Measurements from ENCODE around the gene TBX15.

DNA sequence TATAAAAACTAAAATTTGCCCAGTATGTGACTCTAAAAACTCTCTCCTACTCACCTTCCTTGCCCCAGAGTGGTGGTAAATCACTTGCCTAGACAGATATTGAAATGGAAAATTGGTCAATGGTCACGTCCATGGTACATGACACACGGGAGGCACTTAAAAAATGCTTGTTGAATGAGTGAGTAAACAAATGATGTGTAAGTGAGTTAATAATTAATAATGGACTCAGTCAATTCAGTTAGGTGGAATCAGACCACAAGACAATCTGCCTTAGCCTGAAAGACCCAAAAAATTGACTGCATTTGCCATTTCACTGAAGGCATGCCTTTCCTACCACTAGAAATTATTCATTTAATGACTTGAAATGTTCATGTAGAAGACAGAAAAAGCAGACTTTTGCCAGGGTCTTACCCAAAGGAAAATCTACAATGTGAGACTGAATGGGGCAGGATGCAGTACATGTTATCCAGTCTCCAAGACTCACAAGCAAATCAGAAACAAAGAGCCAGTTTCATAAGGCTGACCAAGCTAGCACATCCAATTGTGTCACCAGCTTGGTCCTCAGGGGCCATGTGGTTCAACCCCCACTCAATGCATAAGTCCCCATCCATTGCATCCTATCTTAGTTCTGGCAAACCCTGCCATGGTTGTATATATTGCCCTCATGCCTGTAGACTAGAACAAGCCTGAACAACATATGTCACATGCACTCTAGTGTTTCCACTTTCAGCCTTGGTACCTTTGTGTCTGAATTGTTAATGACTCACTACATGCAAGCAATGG lies 73.6 kb downstream of the TBX15 start:
- TF ChIP-seq, protein P1, sequence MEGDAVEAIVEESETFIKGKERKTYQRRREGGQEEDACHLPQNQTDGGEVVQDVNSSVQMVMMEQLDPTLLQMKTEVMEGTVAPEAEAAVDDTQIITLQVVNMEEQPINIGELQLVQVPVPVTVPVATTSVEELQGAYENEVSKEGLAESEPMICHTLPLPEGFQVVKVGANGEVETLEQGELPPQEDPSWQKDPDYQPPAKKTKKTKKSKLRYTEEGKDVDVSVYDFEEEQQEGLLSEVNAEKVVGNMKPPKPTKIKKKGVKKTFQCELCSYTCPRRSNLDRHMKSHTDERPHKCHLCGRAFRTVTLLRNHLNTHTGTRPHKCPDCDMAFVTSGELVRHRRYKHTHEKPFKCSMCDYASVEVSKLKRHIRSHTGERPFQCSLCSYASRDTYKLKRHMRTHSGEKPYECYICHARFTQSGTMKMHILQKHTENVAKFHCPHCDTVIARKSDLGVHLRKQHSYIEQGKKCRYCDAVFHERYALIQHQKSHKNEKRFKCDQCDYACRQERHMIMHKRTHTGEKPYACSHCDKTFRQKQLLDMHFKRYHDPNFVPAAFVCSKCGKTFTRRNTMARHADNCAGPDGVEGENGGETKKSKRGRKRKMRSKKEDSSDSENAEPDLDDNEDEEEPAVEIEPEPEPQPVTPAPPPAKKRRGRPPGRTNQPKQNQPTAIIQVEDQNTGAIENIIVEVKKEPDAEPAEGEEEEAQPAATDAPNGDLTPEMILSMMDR (optimal IDR thresholded peaks at IDR 0.05 in 1 of 3, IDR thresholded peaks at IDR 0.05 in 1 of 3, conservative IDR thresholded peaks at IDR 0.05 in 1 of 3; ENCODE audit: extremely low read depth in 1 of 3, insufficient read depth in 2 of 3, low read length in 3 of 3) = no peak
- no peak for TF ChIP-seq EZH2 (IDR thresholded peaks at IDR 0.05; ENCODE audit: low read length)
